Measurements from ENCODE around the gene HSF2BP.
A peak's percentile ranks its signal among the peaks of the same experiment; 100 is the strongest.
"Not testable (repeated sequence)": the region's sequence is repeated elsewhere in the genome, so short reads cannot be mapped to it uniquely, and the experiment has no call there.

HSF2BP gene

DNA sequence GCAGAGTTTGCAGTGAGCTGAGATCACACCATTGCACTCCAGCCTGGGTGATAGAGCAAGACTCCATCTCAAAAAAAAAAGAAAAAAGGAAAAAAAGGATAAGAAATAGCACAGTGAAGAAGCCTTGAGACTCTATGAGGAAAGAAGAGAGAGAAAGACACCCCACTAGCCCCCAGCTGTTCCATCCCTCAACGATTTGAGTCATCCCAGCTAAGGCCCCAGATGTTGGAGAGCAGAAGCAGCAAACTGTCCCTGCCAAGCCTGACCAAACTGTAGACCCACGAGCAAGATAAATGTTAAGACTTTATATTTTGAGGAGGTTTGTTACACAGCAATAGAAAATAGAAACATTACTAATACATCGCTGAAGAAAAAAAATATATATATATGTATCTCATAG, 42.4 kb downstream of the HSF2BP start:
- DNase-seq, result not testable (repeated sequence)

DNA sequence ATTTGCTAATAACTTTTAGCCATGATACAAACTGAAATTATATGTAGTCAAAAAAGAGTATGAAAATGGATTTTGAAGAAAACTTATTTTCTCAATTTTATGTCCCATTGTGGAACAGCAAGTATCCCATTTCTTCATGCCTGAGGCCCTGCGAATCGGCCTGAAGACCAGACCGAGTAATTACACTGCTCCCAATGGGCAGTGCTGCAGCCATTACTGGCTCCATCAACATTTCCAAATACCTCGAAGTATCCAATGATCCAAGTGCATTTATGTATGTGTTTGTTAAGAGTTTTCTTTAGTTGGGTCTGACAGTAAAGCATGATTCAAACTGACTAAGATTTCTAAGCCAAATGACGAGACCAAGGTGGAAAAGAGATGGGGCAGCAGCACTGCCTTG, 44.4 kb downstream of the HSF2BP start:
- DNase-seq, result no peak

- no peak for DNase-seq
Measured at GRCh38 chr21:43613755-43614638, 45.3 kb downstream of the HSF2BP start.

GRCh38 chr21:43611598-43612369, 47.5 kb downstream of the HSF2BP start:
- peak in 1 of 2 donors; percentile 0 for DNase-seq

GRCh38 chr21:43609501-43610340, 49.6 kb downstream of the HSF2BP start:
- DNase-seq, result no peak

DNA sequence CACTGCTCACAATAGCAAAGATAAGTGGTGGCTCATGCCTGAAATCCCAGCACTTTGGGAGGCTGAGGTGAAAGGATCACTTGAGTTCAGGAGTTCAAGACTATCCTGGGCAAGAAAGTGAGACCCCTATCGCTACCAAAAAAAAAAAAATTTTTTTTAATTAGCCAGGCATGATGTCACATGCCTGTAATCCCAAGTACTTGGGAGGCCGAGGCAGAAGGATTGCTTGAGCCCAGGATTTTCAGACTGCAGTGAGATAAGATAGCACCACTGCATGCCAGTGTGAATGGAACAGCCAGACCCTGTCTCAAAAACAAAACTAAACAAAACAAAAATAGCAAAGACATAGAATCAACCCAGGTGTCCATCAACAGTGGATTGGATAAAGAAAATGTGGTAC, 50.6 kb downstream of the HSF2BP start:
- no peak for DNase-seq

DNA sequence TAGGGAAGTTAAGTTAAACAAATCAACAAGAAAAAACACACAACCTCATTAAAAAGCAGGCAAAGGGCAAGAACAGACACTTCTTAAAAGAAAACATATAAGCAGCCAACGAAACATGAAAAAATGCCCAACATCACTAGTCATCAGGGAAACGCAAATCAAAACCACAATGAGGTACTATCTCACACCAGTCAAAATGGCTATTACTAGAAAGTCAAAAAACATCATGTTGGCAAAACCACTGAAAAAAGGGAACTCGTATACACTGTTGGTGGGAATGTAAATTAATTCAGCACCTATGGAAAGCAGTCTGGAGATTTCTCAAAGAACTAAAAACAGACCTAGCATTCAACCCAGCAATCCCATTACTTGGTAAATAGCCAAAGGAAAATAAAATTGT, 51.1 kb downstream of the HSF2BP start:
- DNase-seq, result no peak

- DNase-seq, result no peak
Measured at GRCh38 chr21:43605320-43606215, 53.7 kb downstream of the HSF2BP start.

DNA sequence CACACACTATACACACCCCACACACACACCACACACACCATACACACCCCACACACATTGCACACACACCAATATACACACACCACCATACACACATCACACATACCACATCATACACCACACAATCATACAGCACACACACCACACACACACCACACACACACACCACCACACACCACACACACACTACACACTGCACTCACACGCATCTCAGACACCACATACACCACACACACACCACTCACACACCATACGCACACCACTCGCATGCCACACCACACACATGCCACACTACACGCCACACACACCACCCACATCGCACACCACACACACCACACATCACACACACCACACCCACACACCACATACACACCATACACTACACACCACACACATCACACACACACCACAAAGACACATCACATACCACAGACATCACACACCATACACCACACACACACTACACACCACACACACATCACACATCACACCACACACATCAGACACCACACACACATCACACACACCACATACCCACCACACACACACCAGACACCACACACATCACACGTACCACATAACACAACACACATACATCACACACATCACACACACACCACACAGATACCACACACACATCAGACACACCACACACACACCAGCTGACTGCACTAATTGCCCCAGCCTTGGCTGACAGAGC, 54.6 kb downstream of the HSF2BP start:
- DNase-seq, result no peak

- DNase-seq, result no peak
Measured at GRCh38 chr21:43603641-43604504, 55.4 kb downstream of the HSF2BP start.

DNA sequence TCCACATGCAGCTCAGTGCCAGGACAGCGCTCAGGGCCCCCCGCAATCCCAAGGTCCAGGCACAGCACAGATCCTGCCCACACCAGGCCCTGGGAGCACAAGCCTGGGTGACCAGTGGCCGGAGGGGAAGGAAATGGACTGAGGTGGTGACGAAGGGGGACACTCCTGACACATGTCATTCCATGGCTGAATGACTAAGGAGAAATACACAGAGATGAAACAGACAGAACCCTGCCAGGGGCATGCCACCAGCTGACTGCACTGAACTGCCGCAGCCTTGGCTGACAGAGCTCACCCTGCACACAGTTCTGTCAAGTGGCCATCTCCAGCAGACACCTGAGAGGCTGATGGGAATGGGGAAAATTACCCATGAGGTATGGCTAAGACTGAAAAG, 56.1 kb downstream of the HSF2BP start:
- no peak for DNase-seq

- DNase-seq, result no peak
Measured at GRCh38 chr21:43602266-43603232, 56.7 kb downstream of the HSF2BP start.

DNA sequence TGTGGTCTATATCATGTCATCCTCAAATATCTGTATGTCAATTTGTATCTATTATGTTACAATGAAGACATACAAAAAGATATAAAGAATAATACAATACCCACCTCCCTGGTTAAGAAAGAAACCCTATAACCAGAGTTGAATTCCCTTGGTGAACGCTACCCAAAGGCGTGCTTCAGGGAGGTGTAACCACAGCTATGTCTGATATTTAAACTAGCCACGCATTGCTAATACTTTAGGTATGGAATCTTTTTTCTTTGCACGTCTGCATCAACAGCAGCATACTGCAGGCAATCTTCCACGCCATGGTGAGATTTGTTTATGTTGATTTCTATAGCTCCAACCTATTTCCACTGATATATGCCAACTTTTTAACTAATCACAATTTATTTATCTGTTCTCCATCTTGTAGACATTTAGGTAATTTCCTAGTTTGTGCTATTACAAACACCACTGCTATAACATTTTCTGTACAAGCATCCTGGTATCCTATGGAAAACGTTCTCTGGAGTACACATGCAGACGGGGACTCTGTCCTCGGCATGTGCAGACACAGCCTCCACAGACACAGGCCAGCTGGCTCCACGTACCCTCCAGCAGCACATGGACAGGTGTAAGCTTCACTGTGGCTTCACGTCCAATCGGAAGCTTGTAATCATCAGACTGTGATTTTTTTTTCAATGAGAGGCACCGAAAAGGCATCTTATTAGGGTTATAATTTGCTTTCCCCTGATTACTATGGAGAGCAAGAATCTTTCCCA, 58.5 kb downstream of the HSF2BP start:
- DNase-seq, result no peak

GRCh38 chr21:43599728-43600127, 59.6 kb downstream of the HSF2BP start:
- DNase-seq, result no peak

GRCh38 chr21:43598416-43599120, 60.7 kb downstream of the HSF2BP start:
- DNase-seq, result no peak

GRCh38 chr21:43597540-43598250, 61.6 kb downstream of the HSF2BP start:
- DNase-seq, result no peak

GRCh38 chr21:43597052-43597451, 62.2 kb downstream of the HSF2BP start:
- no peak for DNase-seq

All from hippocampal formation (tissue), 2 donors.